IMR-90 (cell line): Measurements from ENCODE around the gene FGFBP2. TPM values are rescaled to one million over a fixed set of nuclear protein-coding genes. Genes with fewer than 3 reads are reported as not detected.

Experiments
- ATAC-seq: fragments of 200-7000 bp; cut with Tn5 transposase; 2 replicates; pipeline ENCODE4 v1.9.1; 2020; ENCODE audit warnings: low read depth, mild to moderate bottlenecking, moderate library complexity
- BruUV-seq: library from RNA; stranded (reverse); fragments of 400-500 nt; replicated peaks from 2 replicates; lab custom pipeline; 2021; lab: Mats Ljungman, UMichigan
- CTCF ChIA-PET: fragments of 300-600 bp; formaldehyde crosslinking; extraction: SDS; loops from one replicate; lab custom pipeline; 2021; ENCODE audit warnings: antibody characterized with exemption; lab: Yijun Ruan, JAX
- POLR2A ChIA-PET: fragments of 300-600 bp; sonication (Branson Sonifier 250); formaldehyde crosslinking; loops from one replicate; lab custom pipeline; 2022; ENCODE audit warnings: antibody characterized with exemption; ENCODE audit not compliant: unreplicated experiment; lab: Charles Lee
- DNase-seq: peaks from one replicate; pipeline ENCODE4 v3.0.0; 2013
- H2AFZ ChIP-seq: replicated peaks from 2 replicates; pipeline ENCODE3; 2013; ENCODE audit warnings: low read length, mild to moderate bottlenecking; ENCODE audit not compliant: poor library complexity
- H2AK5ac ChIP-seq: 2 replicates; pipeline ENCODE4 v1.6.1; 2013; ENCODE audit warnings: low read depth, low read length, inconsistent platforms
- H2AK9ac ChIP-seq: replicated peaks from 2 replicates; pipeline ENCODE3; 2013; ENCODE audit warnings: mild to moderate bottlenecking, low read depth, low read length, moderate library complexity; ENCODE audit not compliant: poor library complexity
- H2BK120ac ChIP-seq: 2 replicates; pipeline ENCODE4 v1.6.1; 2013; ENCODE audit warnings: low read depth, low read length, inconsistent platforms
- H2BK15ac ChIP-seq: 3 replicates; pipeline ENCODE4 v1.6.1; 2013; ENCODE audit warnings: low read depth, low read length, inconsistent platforms
- H2BK20ac ChIP-seq: 2 replicates; pipeline ENCODE4 v1.6.1; 2013; ENCODE audit warnings: low read depth, mild to moderate bottlenecking, inconsistent platforms, low read length, moderate library complexity
- H2BK5ac ChIP-seq: 2 replicates; pipeline ENCODE4 v1.6.1; 2013; ENCODE audit warnings: mild to moderate bottlenecking, low read depth, low read length, inconsistent platforms; ENCODE audit not compliant: poor library complexity, severe bottlenecking
- H3K14ac ChIP-seq: replicated peaks from 2 replicates; pipeline ENCODE4 v1.6.1; 2013; ENCODE audit warnings: low read depth, low read length, inconsistent platforms
- H3K18ac ChIP-seq: 2 replicates; pipeline ENCODE4 v1.6.1; 2013; ENCODE audit warnings: low read depth, low read length, control low read depth
- H3K23ac ChIP-seq: 2 replicates; pipeline ENCODE4 v1.6.1; 2013; ENCODE audit warnings: low read depth, low read length, inconsistent platforms
- H3K27ac ChIP-seq: 2 replicates; pipeline ENCODE4 v1.5.1; 2013; ENCODE audit warnings: mild to moderate bottlenecking, control low read depth, low read length; ENCODE audit not compliant: insufficient read depth
- H3K27me3 ChIP-seq: 2 replicates; pipeline ENCODE4 v1.6.1; 2013; ENCODE audit warnings: low read length; ENCODE audit not compliant: control insufficient read depth, insufficient read depth
- H3K36me3 ChIP-seq: 2 replicates; pipeline ENCODE4 v1.6.1; 2013; ENCODE audit warnings: low read length, mixed read lengths; ENCODE audit not compliant: control insufficient read depth, insufficient read depth
- H3K4ac ChIP-seq: 2 replicates; pipeline ENCODE4 v1.6.1; 2013; ENCODE audit warnings: low read depth, low read length, inconsistent platforms
- H3K4me1 ChIP-seq: 2 replicates; pipeline ENCODE4 v1.6.1; 2013; ENCODE audit warnings: low read length, mixed read lengths; ENCODE audit not compliant: control insufficient read depth, insufficient read depth
- H3K4me2 ChIP-seq: 2 replicates; pipeline ENCODE4 v1.6.1; 2013; ENCODE audit warnings: low read depth, mild to moderate bottlenecking, control low read depth, low read length, moderate library complexity
- H3K4me3 ChIP-seq: 2 replicates; pipeline ENCODE4 v1.5.1; 2013; ENCODE audit warnings: low read depth, mild to moderate bottlenecking, control low read depth, low read length, moderate library complexity; ENCODE audit not compliant: insufficient read depth
- H3K56ac ChIP-seq: 2 replicates; pipeline ENCODE4 v1.6.1; 2013; ENCODE audit warnings: low read length, inconsistent platforms; ENCODE audit not compliant: insufficient read depth; ENCODE audit errors: extremely low read depth
- H3K79me1 ChIP-seq, 2 experiments: 2 replicates each; pipeline ENCODE4 v1.6.1; 2013; ENCODE audit warnings: low read length in 2 of 2, inconsistent platforms in 1 of 2, low read depth in 1 of 2
- H3K9ac ChIP-seq: 2 replicates; pipeline ENCODE4 v1.6.1; 2013; ENCODE audit warnings: low read depth, low read length, control low read depth
- H3K9me1 ChIP-seq: 2 replicates; pipeline ENCODE4 v1.6.1; 2013; ENCODE audit warnings: low read length, inconsistent platforms; ENCODE audit not compliant: insufficient read depth
- H3K9me3 ChIP-seq: 2 replicates; pipeline ENCODE4 v1.6.1; 2013; ENCODE audit warnings: low read length; ENCODE audit not compliant: control insufficient read depth, insufficient read depth
- H4K20me1 ChIP-seq: 2 replicates; pipeline ENCODE4 v1.6.1; 2013; ENCODE audit warnings: low read length, inconsistent platforms; ENCODE audit not compliant: insufficient read depth
- H4K5ac ChIP-seq: 2 replicates; pipeline ENCODE4 v1.6.1; 2013; ENCODE audit warnings: mild to moderate bottlenecking, low read depth, low read length, control low read depth
- H4K8ac ChIP-seq, 2 experiments: 2 replicates each; pipeline ENCODE4 v1.6.1; 2013; ENCODE audit warnings: low read depth in 2 of 2, low read length in 2 of 2, control low read depth in 1 of 2, inconsistent platforms in 1 of 2
- H4K91ac ChIP-seq: 2 replicates; pipeline ENCODE4 v1.6.1; 2013; ENCODE audit warnings: low read depth, low read length, inconsistent platforms; ENCODE audit not compliant: insufficient read depth
- WGBS, 2 experiments: methylation state at CpG; one replicate each; pipeline versions ENCODE4 v1.1.5 to v1.1.7; 2013; ENCODE audit warnings: missing lambda C conversion rate in 2 of 2; ENCODE audit not compliant: insufficient read length in 1 of 2; ENCODE audit errors: extremely low coverage in 2 of 2; 5-methylcytosine and 5-hydroxymethylcytosine counted together
- dilution Hi-C: fragments of 300-500 bp; cut with HindIII; formaldehyde crosslinking; loops from one replicate; pipeline ENCODE4 v1.14.3; 2018; ENCODE audit warnings: low sequenced_read_pairs; ENCODE audit not compliant: unreplicated experiment
- in situ Hi-C: fragments of 300-500 bp; cut with MboI; formaldehyde crosslinking; loops from 3 replicates; pipeline ENCODE4 v1.14.3; 2019; ENCODE audit warnings: low sequenced_read_pairs, inconsistent platforms, mixed read lengths
- intact Hi-C: fragments of 100-400 bp; cut with micrococcal nuclease; formaldehyde crosslinking; loops from 2 replicates; pipeline ENCODE4 v1.10.0; 2022
- polyA plus RNA-seq, 3 experiments: library from polyadenylated mRNA; depleted of rRNA; stranded (reverse); fragments of >200 nt; gene quantifications; 2 replicates each; pipeline ENCODE4 v1.2.3, GENCODE V29; 2012; ENCODE audit warnings: low replicate concordance in 1 of 3
- total RNA-seq: library from RNA; depleted of rRNA; stranded (reverse); fragments of >200 nt; gene quantifications from 2 replicates; pipeline ENCODE4 v1.2.3, GENCODE V29; 2012
- TF ChIP-seq, protein P1 (sequence below): fragments of 150-350 bp; IDR thresholded peaks from 2 replicates; pipeline ENCODE4 v1.6.1; 2017; ENCODE audit warnings: mild to moderate bottlenecking, antibody characterized with exemption, low read length, low read depth

The FGFBP2 gene
- total and polyA plus RNA-seq, 2 of the 4 experiments (the other 2 are of a cell fraction), result not detected

DNA sequence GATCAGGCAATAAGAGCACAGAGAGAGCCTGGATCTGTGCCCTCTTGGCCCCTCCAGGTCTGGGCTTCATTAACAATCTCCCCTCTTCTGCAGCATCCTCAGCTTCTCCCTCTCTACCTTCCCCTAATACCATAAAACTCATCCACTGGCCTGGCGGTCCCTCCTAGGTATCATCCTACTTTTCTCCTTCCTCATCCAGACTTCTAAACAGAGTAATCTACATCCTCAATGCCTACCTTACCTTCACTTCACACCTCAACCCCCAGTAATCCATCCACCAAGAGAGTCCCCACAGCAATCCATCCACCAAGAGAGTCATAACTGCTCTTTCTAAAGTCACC lies 41.4 kb downstream of the FGFBP2 start:
- Histone ChIP-seq H4K8ac (peak overlapping the region; percentile 14 to 85), H4K20me1 (no peaks in the 10 kb centered on the region), H4K5ac (no peak overlapping the region; the same call in 1 of the 2 replicates), H3K9me1 (peaks cover 13% of the 10 kb centered on the region), H3K23ac (peak overlapping the region; percentile 91), H3K36me3 (no peaks in the 10 kb centered on the region), H3K27me3 (no peaks in the 10 kb centered on the region), H2BK120ac (peak overlapping the region; percentile 99), H2AFZ (peak overlapping the region; percentile 78), H2AK9ac (peak overlapping the region; percentile 92), H3K14ac (peak overlapping the region; percentile 96), H4K91ac (peak overlapping the region; percentile 92), H2BK15ac (peak overlapping the region; percentile 45; the same call in 2 of the 3 replicates), H2BK5ac (peak overlapping the region; percentile 83), H2AK5ac (peak overlapping the region; percentile 86), H2BK20ac (peak overlapping the region; percentile 100), H3K79me1 (no peaks in the 10 kb centered on the region), H3K4me1 (peaks cover 9% of the 10 kb centered on the region), H3K9me3 (no peaks in the 10 kb centered on the region), H3K9ac (no peak overlapping the region), H3K56ac (peak overlapping the region; percentile 42), H3K18ac (peak overlapping the region; percentile 43; the same call in 1 of the 2 replicates), H3K4me3 (no peak overlapping the region), H3K27ac (peak overlapping the region; percentile 42), H3K4ac (peak overlapping the region; percentile 97), H3K4me2 (no peak overlapping the region)
- dilution Hi-C loops, result no loop called here
- ATAC-seq, result peak; percentile 24; the same call in 1 of the 2 replicates
- TF ChIP-seq, protein P1, sequence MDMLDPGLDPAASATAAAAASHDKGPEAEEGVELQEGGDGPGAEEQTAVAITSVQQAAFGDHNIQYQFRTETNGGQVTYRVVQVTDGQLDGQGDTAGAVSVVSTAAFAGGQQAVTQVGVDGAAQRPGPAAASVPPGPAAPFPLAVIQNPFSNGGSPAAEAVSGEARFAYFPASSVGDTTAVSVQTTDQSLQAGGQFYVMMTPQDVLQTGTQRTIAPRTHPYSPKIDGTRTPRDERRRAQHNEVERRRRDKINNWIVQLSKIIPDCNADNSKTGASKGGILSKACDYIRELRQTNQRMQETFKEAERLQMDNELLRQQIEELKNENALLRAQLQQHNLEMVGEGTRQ, result no peak
- ChIA-PET POLR2A (interaction anchor here (1.8 kb wide), 1 partner anchor 10 kb away, joined by 4 read pairs; no protein-coding TSS in a partner anchor), CTCF (interaction anchor here (1.0 kb wide), 1 partner anchor 34 kb away, joined by 3 read pairs; no protein-coding TSS in a partner anchor)
- 86% methylated on average over 1 of the region's 1 CpG; no CpG with 5 or more reads in 1 of the 2 experiments for WGBS, 2 experiments
- in situ Hi-C loops, result no loop called here
- intact Hi-C loops, result loop anchor here (2.0 kb wide), 1 partner anchor 27 kb away; no protein-coding TSS in a partner anchor
- BruUV-seq, result no TSS peak
- DNase-seq, result no peak
